HG03159 (cell line): ENCODE data around the gene FUOM.
A peak's percentile ranks its signal among the peaks of the same experiment; 100 is the strongest.

Experiments used
- ATAC-seq: cut with Tn5 transposase; IDR thresholded peaks from one replicate; pipeline ENCODE4 v1.9.1; 2021; ENCODE audit warnings: mild to moderate bottlenecking, moderate library complexity; ENCODE audit not compliant: unreplicated experiment

Gene FUOM, protein sequence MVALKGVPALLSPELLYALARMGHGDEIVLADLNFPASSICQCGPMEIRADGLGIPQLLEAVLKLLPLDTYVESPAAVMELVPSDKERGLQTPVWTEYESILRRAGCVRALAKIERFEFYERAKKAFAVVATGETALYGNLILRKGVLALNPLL

DNA sequence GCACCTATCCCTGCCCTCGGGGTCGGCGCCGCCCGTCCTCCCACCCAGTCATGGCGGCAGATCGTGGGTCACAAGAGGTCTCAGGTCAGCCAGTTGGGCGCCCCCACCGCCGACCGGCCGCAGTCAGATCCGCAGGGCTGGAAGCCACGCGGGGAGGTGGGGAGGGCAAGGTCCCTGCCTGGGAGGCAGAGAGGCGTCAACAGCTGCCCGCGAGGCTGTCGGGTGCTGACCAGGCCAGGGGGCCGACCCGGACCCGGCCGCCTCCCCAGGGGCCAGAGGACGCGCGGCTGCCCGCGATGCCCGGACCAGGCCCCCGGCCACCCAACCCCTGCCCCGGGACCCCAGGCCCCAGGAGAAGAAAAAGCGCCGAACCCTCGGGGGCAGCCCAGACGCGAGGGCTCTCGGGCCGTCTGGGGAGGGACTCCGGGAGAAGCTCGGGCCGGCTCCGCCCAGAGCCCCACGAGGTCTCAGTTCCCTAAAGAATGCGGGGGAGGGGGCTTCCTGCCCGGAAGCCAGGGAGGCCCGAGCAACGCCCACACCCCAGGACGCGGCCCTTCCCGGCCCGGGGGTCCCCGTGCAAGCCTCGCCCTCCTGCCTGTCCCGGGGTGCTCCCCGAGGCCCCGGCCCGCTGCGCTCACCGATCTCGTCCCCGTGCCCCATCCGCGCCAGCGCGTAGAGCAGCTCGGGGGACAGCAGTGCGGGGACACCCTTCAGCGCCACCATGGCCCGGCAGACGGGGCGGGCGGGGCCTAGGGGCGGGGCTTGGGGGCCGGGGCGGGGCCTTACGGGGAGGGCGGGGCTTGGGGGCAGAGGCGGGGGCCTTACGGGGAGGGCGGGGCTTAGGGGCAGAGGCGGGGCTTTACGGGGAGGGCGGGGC, at the start of gene FUOM:
TSS of gene FUOM (minus strand) at position 735 of the 877 bp plus-strand sequence. CDS start at position 723, 12 bp downstream.
- ATAC-seq, result peak; percentile 55

DNA sequence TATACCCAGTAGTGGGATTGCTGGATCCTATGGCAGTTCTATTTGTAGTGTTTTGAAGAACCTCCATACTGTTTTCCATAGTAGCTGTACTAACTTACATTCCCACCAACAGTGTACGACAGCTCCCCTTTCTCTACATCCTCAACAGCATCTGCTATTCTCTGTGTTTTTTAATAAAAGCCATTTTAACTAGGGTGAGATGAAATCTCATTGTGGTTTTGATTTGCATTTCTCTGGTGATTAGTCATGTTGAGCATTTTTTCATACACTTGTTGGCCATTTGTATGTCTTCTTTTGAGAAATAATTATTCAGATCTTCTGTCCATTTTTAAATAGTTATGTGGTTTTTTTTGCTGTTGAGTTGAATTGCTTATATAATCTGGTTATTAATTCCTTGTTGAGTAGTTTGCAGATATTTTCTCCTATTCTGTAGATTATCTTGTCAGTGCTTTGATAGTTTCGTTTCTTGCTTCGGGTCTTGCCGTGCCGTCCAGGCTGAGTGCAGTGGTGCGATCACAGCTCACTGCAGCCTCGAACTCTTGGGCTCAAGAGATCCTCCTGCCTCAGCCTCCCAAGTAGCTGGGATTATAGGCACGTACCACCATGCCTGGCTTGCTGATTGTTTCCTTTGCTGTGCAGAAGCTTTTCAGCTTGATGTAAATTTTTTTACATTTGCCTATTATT, 48.2 kb upstream of the FUOM start:
- ATAC-seq, result peak; percentile 44

DNA sequence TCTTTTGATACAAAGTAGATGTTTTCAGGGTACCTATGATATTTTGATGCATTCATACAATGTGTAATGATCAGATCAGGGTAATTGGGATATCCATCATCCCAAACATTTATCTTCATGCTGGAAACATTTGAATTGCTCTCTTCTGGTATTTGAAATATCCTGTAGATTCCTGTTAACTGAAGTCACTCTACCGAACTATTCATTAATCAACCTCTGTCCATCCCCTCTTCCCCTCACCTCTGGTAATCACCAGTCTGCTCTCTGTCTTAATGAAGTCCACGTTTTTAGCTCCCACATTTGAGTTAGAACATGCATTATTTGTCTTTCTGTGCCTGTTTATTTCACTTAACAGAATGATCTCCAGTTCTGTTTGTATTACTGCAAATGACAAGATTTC, 47.5 kb upstream of the FUOM start:
- no peak for ATAC-seq

DNA sequence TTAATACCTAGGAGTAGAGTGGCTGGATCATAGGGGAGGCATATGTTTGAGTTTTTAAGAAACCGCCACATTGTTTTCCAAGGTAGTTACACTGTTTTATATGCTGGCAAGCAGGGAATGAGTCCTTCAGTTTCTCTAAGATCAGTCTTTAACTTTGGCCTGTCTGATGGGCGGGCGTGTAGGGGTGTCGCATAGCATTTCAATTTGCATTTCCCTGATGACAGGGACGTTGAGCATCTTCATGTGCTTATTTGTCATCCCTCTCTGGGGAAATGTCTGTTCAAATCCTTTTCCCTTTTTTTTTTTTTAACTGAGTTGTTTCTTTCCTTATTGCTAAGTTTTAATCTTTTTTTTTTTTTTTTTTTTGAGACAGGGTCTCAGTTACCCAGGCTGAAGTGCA, 46.0 kb upstream of the FUOM start:
- no peak for ATAC-seq

DNA sequence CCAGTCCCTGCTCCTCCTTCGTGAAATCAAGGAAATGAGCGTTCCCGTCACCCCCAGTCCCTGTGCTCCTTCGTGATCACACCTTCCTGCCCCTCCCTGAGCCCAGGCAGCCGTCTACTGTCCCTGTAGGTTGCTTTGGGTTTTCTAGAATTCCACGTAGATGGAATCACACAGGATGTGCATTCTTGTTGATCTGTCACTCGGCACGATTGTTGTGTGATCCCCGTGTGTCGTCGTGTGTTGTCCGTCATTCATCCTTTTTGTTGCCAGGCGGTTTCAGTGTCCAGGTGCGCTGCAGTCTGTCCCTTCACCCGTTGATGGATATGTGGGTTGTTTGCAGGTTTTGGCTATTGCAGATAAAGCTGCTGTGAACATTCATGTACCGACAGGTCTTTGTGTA, 45.5 kb upstream of the FUOM start:
- ATAC-seq, result no peak

DNA sequence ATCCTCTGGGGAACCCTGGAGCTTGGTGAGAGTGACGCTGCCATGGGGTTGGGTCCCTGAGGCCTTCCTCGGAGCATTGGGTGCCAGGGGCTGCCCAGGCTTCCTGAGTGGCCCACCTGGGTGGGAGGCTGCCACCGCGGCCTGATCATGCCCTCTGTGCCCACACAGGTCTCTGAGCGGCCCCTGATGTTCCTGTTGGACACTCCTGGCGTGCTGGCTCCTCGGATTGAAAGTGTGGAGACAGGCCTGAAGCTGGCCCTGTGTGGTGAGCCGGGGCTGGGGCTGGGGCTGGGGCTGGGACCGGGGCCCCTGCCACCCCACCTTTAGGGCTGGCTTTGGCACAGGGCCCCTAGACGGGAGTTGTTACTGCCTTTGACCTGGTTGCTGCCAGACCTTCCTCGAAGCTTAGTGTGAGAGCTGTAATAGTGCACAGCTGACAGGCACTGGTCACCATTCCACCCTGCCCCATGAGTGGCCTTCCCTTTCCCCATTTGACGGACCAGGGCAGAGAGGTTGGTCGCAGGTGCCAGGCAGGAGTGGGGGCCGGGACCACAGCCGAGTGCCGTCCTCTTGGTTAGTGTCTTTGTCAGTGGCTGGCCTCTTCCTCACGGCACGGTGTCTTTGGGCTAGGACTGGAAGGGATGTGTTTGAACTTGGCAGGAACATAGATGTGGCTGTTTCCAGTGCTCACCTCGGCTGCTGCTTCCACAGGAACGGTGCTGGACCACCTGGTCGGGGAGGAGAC, 44.3 kb upstream of the FUOM start:
- ATAC-seq, result no peak

DNA sequence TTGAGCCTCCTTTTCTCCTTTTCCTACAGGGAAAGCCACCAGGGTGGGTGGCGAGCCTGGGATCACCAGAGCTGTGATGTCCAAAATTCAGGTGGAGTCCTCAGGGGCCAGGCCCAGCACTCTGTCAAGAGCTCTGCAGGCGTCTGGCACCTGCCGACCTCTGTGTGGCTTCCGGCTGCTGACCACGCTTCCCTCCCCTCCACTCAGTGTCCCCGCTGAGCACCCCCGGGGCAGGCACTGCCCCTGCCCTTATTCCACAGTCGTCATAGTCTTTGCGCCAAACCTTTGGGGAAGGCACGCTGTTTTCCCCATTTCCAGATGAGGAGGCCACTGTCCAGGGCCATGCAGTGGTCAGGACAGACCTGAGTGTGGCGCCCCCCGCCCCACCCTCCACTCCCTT, 43.7 kb upstream of the FUOM start:
- peak; percentile 16 for ATAC-seq

DNA sequence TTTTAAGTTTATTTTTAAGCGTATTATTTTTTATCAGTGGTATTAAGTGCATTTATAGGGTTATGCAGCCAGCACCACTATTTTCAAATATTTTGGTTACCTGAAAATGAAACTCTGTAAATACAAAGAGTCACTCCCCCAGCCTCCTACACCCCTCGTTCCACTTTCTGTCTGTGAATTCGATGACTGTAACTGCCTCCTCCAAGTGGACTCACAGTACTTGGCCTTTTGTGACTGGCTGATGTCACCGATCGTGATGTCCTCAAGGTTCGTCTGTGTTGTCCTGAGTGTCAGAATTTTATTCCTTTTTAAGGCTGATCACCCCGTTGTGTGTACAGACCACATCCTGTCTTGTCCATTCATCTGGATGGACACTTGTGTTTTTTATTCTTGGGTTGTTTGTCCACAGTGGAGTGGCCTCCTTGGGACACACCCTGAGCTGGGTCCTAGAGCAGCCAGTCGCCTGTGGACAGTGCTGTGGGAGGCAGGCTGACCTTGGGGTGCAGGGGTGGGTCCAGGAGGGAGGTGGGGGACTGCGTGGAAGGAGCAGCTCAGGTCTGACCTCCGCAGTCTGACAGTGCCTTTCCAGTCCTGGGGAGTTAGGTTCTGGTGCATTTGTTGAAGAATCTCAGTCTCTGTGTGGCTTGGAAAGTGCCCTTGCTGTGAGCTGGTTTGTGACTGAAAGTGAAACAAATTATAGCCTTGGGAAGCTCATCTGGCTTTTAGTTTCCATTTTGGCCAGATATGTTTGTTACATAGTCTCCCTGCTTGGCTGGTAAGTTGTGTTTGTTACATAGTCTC, 43.0 kb upstream of the FUOM start:
- peak; percentile 70 for ATAC-seq

DNA sequence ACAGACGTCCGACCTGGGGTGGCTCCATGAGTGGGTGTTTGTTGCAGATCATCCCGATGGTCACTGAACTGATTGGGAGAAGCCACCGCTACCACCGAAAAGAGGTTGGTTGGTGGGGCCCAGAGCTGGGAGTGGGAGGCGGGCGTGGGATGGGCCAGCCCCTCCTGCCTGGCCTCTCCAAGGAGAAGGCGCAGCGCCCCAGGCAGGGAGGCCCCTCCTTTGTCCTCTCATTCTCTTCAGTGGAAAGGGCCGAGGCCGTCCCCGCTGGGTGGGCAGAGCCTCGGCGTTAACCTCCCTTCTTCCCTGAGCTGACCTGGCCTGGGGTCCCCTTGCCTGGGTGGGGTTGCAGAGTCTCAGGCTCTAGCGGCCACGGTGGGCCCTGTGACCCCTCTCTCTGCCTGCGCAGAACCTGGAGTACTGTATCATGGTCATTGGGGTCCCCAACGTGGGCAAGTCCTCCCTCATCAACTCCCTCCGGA, 41.3 kb upstream of the FUOM start:
- ATAC-seq, result no peak

DNA sequence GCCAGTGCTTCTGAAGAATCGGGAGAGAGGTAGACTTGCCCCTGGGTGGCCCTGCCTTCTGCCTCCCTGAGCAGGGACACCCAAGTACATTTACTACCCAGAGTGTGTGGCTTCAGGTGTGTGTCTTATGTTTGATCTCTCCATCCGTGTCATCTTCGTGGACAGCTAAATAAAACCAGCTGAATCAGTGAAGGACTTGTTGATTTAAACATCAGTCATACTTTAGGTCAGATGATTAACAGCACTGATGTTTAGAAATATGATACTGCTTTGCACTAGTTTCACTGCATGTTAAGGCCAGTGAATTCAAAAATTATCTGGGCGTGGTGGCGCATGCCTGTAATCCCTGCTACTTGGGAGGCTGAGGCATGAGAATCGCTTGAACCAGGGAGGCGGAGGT, 40.1 kb upstream of the FUOM start:
- no peak for ATAC-seq

DNA sequence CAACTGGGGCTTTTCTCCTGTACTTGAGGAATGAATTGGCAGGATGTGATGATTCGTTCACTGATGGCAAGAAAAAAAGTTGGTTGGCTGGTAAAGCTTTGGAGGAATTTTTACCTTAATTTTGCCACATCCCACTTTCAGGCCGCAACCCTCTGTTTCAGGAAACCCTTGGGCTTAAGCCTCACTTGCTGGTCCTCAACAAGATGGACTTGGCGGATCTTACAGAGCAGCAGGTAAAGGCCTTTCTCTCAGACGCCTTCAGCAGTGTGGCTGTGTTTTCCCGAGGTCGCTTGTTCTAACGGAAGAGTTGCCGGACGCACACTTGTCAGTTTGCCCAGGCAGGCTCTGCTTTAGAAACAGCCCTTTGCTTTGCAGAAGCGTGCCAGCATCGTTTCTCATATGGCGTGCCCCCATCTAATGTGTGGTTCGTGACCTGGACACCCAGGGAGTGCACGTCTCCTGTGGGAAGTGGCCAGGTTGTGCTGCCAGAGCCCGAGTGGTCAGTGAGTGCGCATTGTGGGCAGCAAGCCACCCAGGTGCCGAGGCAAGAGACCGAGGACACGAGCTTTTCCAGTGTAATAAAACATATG, 38.3 kb upstream of the FUOM start:
- no peak for ATAC-seq

DNA sequence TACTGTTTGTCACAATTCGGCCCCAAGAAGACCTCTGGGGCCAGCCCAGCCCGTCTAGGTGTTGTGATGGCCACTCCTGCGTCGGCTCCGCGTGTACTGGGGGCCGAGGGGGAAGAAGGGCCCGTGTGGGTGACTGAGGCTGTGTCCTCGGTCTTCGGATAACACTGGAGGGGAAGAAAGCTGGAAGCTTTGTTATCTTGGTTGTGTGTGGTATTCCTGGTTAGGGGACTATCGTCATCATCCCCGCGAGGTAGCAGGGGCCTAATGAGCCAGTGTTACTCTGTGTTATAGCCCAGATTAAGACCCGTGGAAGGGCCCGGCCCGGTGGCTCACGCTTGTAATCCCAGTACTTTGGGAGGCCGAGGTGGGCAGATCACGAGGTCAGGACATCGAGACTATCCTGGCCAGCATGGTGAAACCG, 37.0 kb upstream of the FUOM start:
- ATAC-seq, result no peak

DNA sequence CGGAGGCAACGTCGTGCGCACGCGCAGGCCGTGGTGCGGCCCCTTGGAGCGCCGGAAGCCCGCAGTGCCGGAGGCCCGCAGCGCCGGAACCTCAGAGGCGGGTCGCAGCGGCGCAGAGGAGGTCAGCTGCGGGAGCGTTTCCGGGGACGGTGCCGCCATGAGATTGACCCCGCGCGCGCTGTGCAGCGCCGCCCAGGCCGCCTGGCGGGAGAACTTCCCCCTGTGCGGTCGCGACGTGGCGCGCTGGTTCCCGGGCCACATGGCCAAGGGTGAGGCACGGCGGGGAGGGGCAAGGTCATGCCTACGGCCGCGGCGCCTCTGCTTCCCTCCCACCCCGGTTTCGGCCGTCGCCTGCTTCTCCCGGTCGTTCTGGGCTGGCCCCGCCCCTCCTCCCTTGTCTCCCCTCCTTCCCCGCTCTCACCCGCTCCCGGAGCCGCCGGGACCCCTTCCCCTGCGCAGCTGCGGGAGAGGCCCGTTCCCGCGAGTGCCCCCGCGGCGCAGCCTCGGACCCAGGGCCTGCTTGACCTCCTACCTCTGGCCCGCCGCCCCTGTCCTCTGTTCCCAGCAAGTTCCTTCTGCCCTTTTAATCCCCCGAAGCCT, 36.3 kb upstream of the FUOM start, which contains the start of gene MTG1:
TSS of gene MTG1 (plus strand) at position 94 of the 600 bp plus-strand sequence. CDS start at position 158, 64 bp downstream.
- peak; percentile 65 for ATAC-seq

DNA sequence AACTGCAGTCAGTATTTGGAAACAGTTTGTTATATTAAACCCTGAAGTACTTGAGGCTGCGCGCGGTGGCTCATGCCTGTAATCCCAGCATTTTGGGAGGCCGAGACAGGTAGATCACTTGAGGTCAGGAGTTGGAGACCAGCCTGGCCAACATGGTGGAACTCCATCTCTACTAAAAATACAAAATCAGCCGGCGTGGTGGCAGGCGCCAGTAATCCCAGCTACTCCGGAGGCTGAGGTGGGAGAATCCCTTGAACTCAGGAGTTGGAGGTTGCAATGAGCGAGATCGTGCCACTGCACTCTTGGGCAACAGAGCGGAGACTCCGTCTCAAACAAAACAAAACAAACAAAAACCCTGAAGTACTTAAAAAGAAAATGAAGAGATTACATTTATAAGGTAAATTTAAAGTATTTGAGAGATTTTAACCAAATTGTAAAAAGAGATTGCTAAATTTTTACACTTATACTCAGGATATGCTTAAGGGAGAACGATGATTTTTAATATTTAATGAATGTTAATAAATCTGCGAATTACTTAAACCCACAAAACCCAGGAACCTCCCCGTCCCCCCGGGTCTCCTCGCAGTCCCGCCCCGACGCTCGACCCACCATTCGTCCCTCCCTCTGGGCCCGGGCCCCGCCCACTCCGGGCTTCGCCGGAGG, 35.7 kb upstream of the FUOM start:
- ATAC-seq, result no peak

DNA sequence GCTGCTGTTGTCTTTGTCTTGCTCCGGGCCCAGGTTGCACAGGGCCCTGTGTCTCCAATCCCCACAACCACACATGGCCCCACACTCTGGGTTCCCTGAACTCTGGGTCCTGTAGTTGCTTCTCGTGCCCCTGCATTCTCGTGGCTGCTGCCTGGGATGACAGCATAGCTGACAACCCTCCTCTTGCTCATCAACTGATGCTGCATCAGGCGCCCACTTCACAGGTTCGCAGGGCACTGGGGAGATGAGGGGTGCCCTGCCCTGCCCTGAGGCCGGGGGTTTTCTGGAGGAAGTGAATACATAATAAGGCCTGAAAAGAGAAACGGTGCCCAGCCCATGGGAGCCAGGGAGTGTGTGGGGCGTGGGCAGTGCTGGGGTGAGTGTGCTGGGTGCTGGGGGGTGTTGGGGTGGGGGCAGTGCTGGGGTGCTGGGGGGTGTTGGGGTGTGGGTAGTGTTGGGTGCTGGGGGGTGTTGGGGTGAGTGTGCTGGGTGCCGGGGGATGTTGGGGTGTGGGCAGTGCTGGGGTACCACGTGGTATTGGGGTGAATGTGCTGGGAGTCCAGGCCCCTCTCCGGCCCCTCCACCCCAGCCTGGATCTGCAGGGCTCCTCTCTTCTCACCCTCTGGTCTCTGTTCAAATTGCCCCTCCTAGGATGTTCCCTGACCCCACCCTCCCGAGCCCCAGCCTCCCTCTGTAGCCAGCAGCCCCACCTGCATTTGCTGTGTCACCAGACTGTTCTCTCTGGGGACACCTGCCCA, 34.1 kb upstream of the FUOM start:
- ATAC-seq, result no peak

DNA sequence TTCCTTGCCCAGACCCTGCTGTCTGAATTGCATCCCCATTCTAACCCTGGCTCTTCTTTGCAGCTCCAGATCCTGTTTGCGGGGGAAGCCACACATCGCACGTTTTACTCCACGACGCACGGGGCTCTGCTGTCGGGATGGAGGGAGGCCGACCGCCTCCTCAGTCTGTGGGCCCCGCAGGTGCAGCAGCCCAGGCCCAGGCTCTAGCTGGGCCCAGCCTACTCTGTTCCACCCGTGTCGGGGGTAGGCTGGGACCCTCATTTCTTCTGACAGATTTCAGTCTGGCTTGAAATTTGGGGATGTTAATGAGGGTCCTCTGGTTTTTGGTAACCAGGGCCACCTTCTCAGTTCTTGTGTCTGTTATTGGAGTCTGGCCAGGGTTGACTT, 33.4 kb upstream of the FUOM start:
- no peak for ATAC-seq

DNA sequence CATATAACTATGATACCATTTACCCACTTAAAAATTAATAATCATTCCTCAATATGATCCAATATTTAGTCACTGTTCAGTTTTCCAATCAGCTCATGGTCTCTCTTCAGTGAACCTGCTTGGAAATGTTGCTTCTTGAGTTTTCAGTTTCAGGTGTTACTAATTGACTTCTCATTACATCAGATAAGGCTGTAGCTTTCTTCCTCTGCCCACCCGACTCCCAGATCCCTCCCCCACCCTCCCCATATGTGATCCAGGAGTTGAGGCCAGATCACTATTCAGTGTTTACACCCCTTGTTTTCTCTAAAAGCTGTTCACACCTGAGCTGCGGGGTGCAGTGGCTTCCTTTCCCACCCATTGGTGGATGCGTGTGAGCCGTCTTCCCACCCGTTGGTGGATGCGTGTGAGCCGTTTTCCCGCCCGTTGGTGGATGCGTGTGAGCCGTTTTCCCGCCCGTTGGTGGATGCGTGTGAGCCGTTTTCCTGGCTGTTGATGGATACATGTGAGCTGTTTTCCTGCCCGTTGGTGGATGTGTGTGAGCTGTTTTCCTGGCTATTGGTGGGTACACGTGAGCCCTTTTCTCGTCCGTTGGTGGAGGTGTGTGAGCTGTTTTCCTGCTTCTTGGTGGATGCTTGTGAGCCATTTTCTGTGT, 32.9 kb upstream of the FUOM start:
- ATAC-seq, result no peak
